A549 (cell line): ENCODE data around the gene GNA12.

Source experiments
- CHD4 ChIP-seq: fragments of 200-600 bp; sonication (generic); IDR thresholded peaks from 2 replicates; pipeline ENCODE4 v1.6.1; 2016; ENCODE audit warnings: antibody characterized with exemption, mild to moderate bottlenecking, borderline replicate concordance
- EP300 ChIP-seq, 2 experiments: fragments of >200 bp; sonication (Bioruptor Twin); formaldehyde crosslinking; IDR thresholded peaks; 2 replicates in 1 of 2; 3 replicates in 1 of 2; pipeline ENCODE4 v1.6.1; 2016 to 2017
- FOSL2 ChIP-seq, 2 experiments: fragments of 450-650 bp in 1 of 2; fragments of >200 bp in 1 of 2; sonication (Bioruptor Twin) in 1 of 2; formaldehyde crosslinking; IDR thresholded peaks; 2 replicates each; pipeline versions ENCODE4 v1.5.0 to v1.6.1; 2016 to 2020; ENCODE audit warnings: mild to moderate bottlenecking in 1 of 2, moderate library complexity in 1 of 2
- TF ChIP-seq, protein P1 (sequence below): fragments of >200 bp; sonication (Bioruptor Twin); formaldehyde crosslinking; IDR thresholded peaks from 3 replicates; pipeline ENCODE4 v1.5.1; 2016
- TF ChIP-seq, protein P2 (sequence below): fragments of 200-600 bp; sonication (generic); IDR thresholded peaks from 2 replicates; pipeline ENCODE4 v1.6.1; 2016; ENCODE audit warnings: antibody characterized with exemption, mild to moderate bottlenecking, moderate library complexity

DNA sequence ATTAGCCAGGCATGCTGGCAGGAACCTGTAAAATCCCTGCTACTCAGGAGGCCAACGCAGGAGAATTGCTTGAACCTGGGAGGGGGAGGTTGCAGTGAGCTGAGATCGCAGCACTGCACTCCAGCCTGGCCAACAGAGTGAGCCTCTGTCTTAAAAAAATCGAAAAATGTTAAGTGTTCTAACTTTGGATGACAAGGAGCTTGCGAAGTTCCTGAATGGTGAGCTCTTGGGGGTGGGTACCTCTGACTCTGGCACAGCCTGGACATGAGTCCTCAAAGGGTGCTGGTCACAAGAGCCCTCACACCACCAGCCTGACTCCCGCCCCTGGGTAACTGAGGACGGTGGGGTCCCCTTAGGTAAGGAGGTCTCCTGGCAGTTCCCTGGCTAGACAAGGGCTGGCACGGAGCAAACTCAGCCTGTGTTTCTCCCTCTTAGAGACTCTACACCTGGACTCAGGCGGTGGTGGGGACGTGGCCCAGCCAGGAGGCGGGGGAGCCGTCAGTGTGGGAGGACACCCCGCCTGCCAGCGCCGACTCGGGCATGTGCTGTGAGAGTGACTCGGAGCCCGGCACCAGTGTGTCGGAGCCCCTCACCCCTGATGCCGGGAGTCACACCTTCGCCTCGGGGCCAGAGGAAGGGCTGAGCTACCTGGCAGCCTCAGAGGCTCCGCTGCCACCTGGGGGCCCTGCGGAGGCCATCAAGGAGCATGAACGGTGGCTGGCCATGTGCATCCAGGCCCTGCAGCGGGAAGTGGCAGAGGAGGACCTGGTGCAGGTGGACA lies 132.0 kb downstream of the GNA12 start:
- TF ChIP-seq, protein P1, sequence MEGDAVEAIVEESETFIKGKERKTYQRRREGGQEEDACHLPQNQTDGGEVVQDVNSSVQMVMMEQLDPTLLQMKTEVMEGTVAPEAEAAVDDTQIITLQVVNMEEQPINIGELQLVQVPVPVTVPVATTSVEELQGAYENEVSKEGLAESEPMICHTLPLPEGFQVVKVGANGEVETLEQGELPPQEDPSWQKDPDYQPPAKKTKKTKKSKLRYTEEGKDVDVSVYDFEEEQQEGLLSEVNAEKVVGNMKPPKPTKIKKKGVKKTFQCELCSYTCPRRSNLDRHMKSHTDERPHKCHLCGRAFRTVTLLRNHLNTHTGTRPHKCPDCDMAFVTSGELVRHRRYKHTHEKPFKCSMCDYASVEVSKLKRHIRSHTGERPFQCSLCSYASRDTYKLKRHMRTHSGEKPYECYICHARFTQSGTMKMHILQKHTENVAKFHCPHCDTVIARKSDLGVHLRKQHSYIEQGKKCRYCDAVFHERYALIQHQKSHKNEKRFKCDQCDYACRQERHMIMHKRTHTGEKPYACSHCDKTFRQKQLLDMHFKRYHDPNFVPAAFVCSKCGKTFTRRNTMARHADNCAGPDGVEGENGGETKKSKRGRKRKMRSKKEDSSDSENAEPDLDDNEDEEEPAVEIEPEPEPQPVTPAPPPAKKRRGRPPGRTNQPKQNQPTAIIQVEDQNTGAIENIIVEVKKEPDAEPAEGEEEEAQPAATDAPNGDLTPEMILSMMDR: no peak
- TF ChIP-seq, protein P2, sequence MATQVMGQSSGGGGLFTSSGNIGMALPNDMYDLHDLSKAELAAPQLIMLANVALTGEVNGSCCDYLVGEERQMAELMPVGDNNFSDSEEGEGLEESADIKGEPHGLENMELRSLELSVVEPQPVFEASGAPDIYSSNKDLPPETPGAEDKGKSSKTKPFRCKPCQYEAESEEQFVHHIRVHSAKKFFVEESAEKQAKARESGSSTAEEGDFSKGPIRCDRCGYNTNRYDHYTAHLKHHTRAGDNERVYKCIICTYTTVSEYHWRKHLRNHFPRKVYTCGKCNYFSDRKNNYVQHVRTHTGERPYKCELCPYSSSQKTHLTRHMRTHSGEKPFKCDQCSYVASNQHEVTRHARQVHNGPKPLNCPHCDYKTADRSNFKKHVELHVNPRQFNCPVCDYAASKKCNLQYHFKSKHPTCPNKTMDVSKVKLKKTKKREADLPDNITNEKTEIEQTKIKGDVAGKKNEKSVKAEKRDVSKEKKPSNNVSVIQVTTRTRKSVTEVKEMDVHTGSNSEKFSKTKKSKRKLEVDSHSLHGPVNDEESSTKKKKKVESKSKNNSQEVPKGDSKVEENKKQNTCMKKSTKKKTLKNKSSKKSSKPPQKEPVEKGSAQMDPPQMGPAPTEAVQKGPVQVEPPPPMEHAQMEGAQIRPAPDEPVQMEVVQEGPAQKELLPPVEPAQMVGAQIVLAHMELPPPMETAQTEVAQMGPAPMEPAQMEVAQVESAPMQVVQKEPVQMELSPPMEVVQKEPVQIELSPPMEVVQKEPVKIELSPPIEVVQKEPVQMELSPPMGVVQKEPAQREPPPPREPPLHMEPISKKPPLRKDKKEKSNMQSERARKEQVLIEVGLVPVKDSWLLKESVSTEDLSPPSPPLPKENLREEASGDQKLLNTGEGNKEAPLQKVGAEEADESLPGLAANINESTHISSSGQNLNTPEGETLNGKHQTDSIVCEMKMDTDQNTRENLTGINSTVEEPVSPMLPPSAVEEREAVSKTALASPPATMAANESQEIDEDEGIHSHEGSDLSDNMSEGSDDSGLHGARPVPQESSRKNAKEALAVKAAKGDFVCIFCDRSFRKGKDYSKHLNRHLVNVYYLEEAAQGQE: no peak
- TF ChIP-seq EP300 (IDR thresholded peaks at IDR 0.05) (no peak), FOSL2 (IDR thresholded peaks at IDR 0.05) (no peak), FOSL2 (CRISPR knock-in tag; IDR thresholded peaks at IDR 0.05) (no peak), CHD4 (no peak)
